H9 (cell line): ENCODE data around the gene AFAP1L2. TPM values are rescaled to one million over a fixed set of nuclear protein-coding genes. Genes with fewer than 3 reads are reported as not detected.

Experiments used
- DNase-seq: peaks from one replicate; pipeline ENCODE4 v3.0.0-alpha.2; 2017
- H2AFZ ChIP-seq: one replicate; pipeline ENCODE4 v1.6.1; 2013; ENCODE audit warnings: mild to moderate bottlenecking, low read length, control low read depth, moderate library complexity
- H2AK5ac ChIP-seq: 2 replicates; pipeline ENCODE4 v1.6.1; 2013; ENCODE audit warnings: low read length, control low read depth, mixed read lengths; ENCODE audit not compliant: insufficient read length
- H2BK120ac ChIP-seq: one replicate; pipeline ENCODE4 v1.6.1; 2013; ENCODE audit warnings: low read depth, mild to moderate bottlenecking, low read length, control low read depth, inconsistent platforms; ENCODE audit not compliant: poor library complexity, severe bottlenecking
- H2BK12ac ChIP-seq: 2 replicates; pipeline ENCODE4 v1.6.1; 2013; ENCODE audit warnings: low read length, control low read depth, mixed read lengths, low read depth; ENCODE audit not compliant: insufficient read length
- H2BK15ac ChIP-seq: 2 replicates; pipeline ENCODE4 v1.6.1; 2013; ENCODE audit warnings: low read depth, low read length, control low read depth
- H2BK20ac ChIP-seq: one replicate; pipeline ENCODE4 v1.6.1; 2013; ENCODE audit warnings: low read depth, mild to moderate bottlenecking, low read length, control low read depth, inconsistent platforms; ENCODE audit not compliant: poor library complexity, severe bottlenecking
- H2BK5ac ChIP-seq: 2 replicates; pipeline ENCODE4 v1.6.1; 2013; ENCODE audit warnings: low read length, control low read depth, mixed read lengths; ENCODE audit not compliant: insufficient read length
- H3K14ac ChIP-seq: 2 replicates; pipeline ENCODE4 v1.6.1; 2013; ENCODE audit warnings: low read length, control low read depth; ENCODE audit not compliant: insufficient read depth
- H3K18ac ChIP-seq: 2 replicates; pipeline ENCODE4 v1.6.1; 2013; ENCODE audit warnings: low read depth, mild to moderate bottlenecking, mixed read lengths, low read length, control low read depth; ENCODE audit not compliant: insufficient read length
- H3K23ac ChIP-seq: 2 replicates; pipeline ENCODE4 v1.6.1; 2013; ENCODE audit warnings: low read length, control low read depth, mixed read lengths, low read depth; ENCODE audit not compliant: insufficient read length
- H3K23me2 ChIP-seq: 2 replicates; pipeline ENCODE4 v1.6.1; 2013; ENCODE audit warnings: low read depth, mild to moderate bottlenecking, mixed read lengths, low read length, control low read depth; ENCODE audit not compliant: insufficient read length, poor library complexity, severe bottlenecking
- H3K27ac ChIP-seq: 2 replicates; pipeline ENCODE4 v1.5.1; 2013; ENCODE audit warnings: low read length, control low read depth, mixed read lengths, low read depth; ENCODE audit not compliant: insufficient read length
- H3K27me3 ChIP-seq: 2 replicates; pipeline ENCODE4 v1.6.1; 2013; ENCODE audit warnings: low read length, control low read depth, inconsistent platforms; ENCODE audit not compliant: insufficient read depth
- H3K4ac ChIP-seq: 2 replicates; pipeline ENCODE4 v1.6.1; 2013; ENCODE audit warnings: low read depth, mild to moderate bottlenecking, control low read depth, inconsistent platforms, low read length, moderate library complexity
- H3K4me1 ChIP-seq: 2 replicates; pipeline ENCODE4 v1.6.1; 2013; ENCODE audit warnings: low read length, control low read depth, inconsistent platforms; ENCODE audit not compliant: insufficient read depth
- H3K4me2 ChIP-seq: 2 replicates; pipeline ENCODE4 v1.6.1; 2013; ENCODE audit warnings: low read length, control low read depth, mixed read lengths; ENCODE audit not compliant: insufficient read length, insufficient read depth
- H3K56ac ChIP-seq: 2 replicates; pipeline ENCODE4 v1.6.1; 2013; ENCODE audit warnings: low read depth, mild to moderate bottlenecking, mixed read lengths, low read length, control low read depth; ENCODE audit not compliant: insufficient read length
- H3K79me1 ChIP-seq: 2 replicates; pipeline ENCODE4 v1.6.1; 2013; ENCODE audit warnings: low read depth, mild to moderate bottlenecking, moderate library complexity, low read length, control low read depth, inconsistent platforms; ENCODE audit not compliant: insufficient read depth, poor library complexity, severe bottlenecking
- H3K79me2 ChIP-seq: 2 replicates; pipeline ENCODE4 v1.6.1; 2013; ENCODE audit warnings: low read length, control low read depth, inconsistent platforms; ENCODE audit not compliant: insufficient read depth
- H3K9ac ChIP-seq: 2 replicates; pipeline ENCODE4 v1.6.1; 2013; ENCODE audit warnings: low read length, control low read depth, mixed read lengths; ENCODE audit not compliant: insufficient read length; ENCODE audit errors: extremely low read depth
- H3K9me3 ChIP-seq: one replicate; pipeline ENCODE4 v1.6.1; 2013; ENCODE audit warnings: low read depth, low read length, inconsistent platforms; ENCODE audit not compliant: control insufficient read depth
- H3T11ph ChIP-seq: one replicate; pipeline ENCODE4 v1.6.1; 2013; ENCODE audit warnings: mild to moderate bottlenecking, low read length, control low read depth, inconsistent platforms
- H4K20me1 ChIP-seq: one replicate; pipeline ENCODE4 v1.6.1; 2013; ENCODE audit not compliant: control insufficient read depth, insufficient read length, insufficient read depth
- H4K5ac ChIP-seq: 2 replicates; pipeline ENCODE4 v1.6.1; 2013; ENCODE audit warnings: low read depth, mild to moderate bottlenecking, mixed read lengths, low read length, control low read depth; ENCODE audit not compliant: insufficient read length
- H4K8ac ChIP-seq: replicated peaks from 2 replicates; pipeline ENCODE4 v1.6.1; 2013; ENCODE audit warnings: low read length, control low read depth, mixed read lengths, low read depth; ENCODE audit not compliant: insufficient read length
- H4K91ac ChIP-seq: 2 replicates; pipeline ENCODE4 v1.6.1; 2013; ENCODE audit warnings: low read depth, mild to moderate bottlenecking, moderate library complexity, mixed read lengths, low read length, control low read depth; ENCODE audit not compliant: insufficient read length
- H3K27ac Mint-ChIP-seq, 3 experiments: 2 replicates in 2 of 3; 3 replicates in 1 of 3; pipeline ENCODE4 v1.8.0; 2020 to 2021; ENCODE audit warnings: mixed read lengths in 3 of 3, mild to moderate bottlenecking in 1 of 3, moderate library complexity in 1 of 3
- H3K27me3 Mint-ChIP-seq: 2 replicates; pipeline ENCODE4 v1.8.0; 2021; ENCODE audit warnings: low read depth, mild to moderate bottlenecking, moderate library complexity, mixed read lengths
- H3K36me3 Mint-ChIP-seq, 3 experiments: 2 replicates in 2 of 3; 3 replicates in 1 of 3; pipeline ENCODE4 v1.8.0; 2020 to 2021; ENCODE audit warnings: low read depth in 3 of 3, mixed read lengths in 3 of 3; ENCODE audit not compliant: insufficient read depth in 1 of 3
- H3K4me1 Mint-ChIP-seq, 2 experiments: 2 replicates each; pipeline ENCODE4 v1.8.0; 2020; ENCODE audit warnings: mixed read lengths in 2 of 2
- H3K4me3 Mint-ChIP-seq, 2 experiments: 2 replicates in 1 of 2; 3 replicates in 1 of 2; pipeline ENCODE4 v1.8.0; 2020 to 2021; ENCODE audit warnings: mild to moderate bottlenecking in 2 of 2, mixed read lengths in 2 of 2, moderate library complexity in 1 of 2
- H3K9me3 Mint-ChIP-seq, 2 experiments: 2 replicates in 1 of 2; 3 replicates in 1 of 2; pipeline ENCODE4 v1.8.0; 2020; ENCODE audit warnings: mild to moderate bottlenecking in 2 of 2, mixed read lengths in 2 of 2, moderate library complexity in 1 of 2
- CTCF ChIP-seq: fragments of 200-600 bp; sonication (generic); conservative IDR thresholded peaks from 3 replicates; pipeline ENCODE4 v1.8.0; 2021; ENCODE audit warnings: antibody characterized with exemption, mild to moderate bottlenecking
- WGBS: extraction: QIAGEN DNeasy Blood & Tissue Kit; methylation state at CpG from one replicate; pipeline ENCODE4 v1.1.7; 2013; ENCODE audit warnings: missing lambda C conversion rate, low lambda C conversion rate, mixed read lengths; ENCODE audit not compliant: insufficient read length; ENCODE audit errors: extremely low coverage; 5-methylcytosine and 5-hydroxymethylcytosine counted together
- total RNA-seq: library from RNA; stranded (reverse); gene quantifications from 2 replicates; pipeline ENCODE4 v1.2.1, GENCODE V29; 2021

Gene AFAP1L2
- total RNA-seq, 1 experiment from 2014 or later: 0.77 TPM

DNA sequence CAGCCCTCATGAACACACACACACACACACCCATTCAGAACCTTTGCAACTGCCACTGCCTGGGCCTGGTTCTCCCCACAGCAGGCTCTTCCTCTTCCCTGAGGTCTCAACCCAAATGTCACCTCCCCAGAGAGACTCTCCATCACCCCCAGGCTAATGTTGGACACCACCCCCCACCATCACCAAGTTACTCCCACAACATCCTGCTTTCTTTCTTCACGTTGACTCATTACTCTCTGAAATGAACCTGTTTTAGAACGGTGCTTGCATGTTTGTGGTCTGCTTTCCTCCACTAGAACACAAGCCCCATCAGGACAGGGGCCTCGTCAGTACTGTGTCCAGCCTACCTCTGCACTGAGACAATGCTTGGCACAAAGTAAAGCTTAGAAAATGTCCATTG lies 16.0 kb downstream of the AFAP1L2 start:
- Histone ChIP-seq H2AFZ (no peak overlapping the region), H3K9me3 (no peaks in the 10 kb centered on the region), H4K8ac (no peak overlapping the region), H3K56ac (no peak overlapping the region), H3K14ac (no peak overlapping the region), H3K23me2 (no peaks in the 10 kb centered on the region), H2AK5ac (no peak overlapping the region), H2BK20ac (no peak overlapping the region), H3K23ac (no peak overlapping the region), H3T11ph (no peak overlapping the region), H2BK12ac (no peak overlapping the region), H3K79me2 (no peaks in the 10 kb centered on the region), H3K79me1 (no peaks in the 10 kb centered on the region), H3K4me1 (peaks cover under 1% of the 10 kb centered on the region; the same call in 1 of the 2 replicates), H4K91ac (no peak overlapping the region), H4K20me1 (no peaks in the 10 kb centered on the region), H3K27me3 (no peaks in the 10 kb centered on the region), H2BK5ac (no peak overlapping the region), H3K4me2 (no peak overlapping the region), H3K18ac (no peak overlapping the region), H4K5ac (no peak overlapping the region), H2BK120ac (no peak overlapping the region), H3K4ac (no peak overlapping the region), H3K27ac (no peak overlapping the region), H3K9ac (no peak overlapping the region), H2BK15ac (no peak overlapping the region)
- H3K27me3 Mint-ChIP-seq: peaks cover 10% of the 10 kb centered on the region
- no peak overlapping the region for H3K27ac Mint-ChIP-seq
- H3K4me3 Mint-ChIP-seq: no peak overlapping the region
- H3K36me3 Mint-ChIP-seq: no peaks in the 10 kb centered on the region
- TF ChIP-seq CTCF: no peak
- DNase-seq: no peak
- H3K4me1 Mint-ChIP-seq: peaks cover 9 to 17% of the 10 kb centered on the region in 2 experiments
- WGBS: no CpG with 5 or more reads among the region's 3 CpGs
- H3K9me3 Mint-ChIP-seq: no peaks in the 10 kb centered on the region
